ENCODE results near the gene ARID1B.

Gene ARID1B

GRCh38 chr6:157171801-157172200, 394.6 kb downstream of the ARID1B start:
- no peak for DNase-seq

DNA sequence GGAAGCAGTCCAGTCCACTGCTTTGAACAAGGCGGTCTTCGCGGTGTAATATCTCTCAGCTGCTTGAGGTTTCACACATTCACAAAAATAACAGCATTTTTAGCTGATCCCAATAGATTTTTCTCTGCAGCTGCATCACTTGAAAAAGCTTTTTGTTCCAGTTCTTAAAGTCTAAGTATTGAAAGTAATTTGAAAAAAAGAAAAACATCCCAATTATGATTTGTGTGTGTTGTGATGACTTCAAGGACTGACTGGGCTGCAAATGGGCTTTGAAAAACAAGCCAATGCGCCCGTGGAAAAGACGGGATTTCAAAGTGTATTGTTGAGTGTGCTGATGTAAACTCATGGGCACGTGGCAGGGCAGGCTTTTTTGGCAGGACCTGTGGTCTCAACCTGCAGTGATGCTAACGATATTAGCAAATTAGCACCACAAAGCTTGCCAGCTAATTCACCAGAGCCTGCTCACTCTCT, 395.1 kb downstream of the ARID1B start:
- DNase-seq, result no peak

DNA sequence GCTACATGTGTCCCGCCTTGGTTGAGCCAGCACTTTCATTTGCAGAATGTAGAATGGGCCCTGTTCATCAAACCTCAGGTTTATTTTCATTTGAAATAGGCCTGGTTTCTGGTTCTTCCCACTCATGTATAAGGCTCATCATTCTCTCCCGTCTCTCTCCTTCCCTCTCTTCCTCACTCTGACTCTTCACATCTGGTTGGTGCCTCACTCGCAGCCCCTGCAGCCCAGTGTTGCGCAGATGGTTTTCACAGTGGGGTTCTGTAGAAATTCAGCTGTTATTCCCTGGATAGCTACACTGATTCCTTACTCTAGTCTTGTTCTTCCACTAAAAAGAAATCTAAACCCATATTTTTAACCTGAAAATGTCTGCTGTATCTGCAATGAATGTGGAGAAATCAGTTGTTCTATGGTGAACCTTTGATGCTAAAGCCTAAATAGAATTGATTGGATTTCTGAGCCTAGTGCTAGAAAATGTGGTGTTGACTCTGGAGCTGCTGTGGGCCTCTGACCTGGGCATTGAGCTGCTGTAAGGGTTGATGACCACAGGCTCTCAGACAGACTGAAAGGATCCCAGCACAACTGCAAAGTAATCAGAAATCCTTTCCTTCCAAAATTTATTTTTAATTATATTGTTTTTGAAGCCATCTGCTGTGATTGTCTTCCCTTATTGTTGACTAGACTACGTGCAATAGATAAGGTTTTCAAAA, 395.8 kb downstream of the ARID1B start:
- no peak for DNase-seq

DNA sequence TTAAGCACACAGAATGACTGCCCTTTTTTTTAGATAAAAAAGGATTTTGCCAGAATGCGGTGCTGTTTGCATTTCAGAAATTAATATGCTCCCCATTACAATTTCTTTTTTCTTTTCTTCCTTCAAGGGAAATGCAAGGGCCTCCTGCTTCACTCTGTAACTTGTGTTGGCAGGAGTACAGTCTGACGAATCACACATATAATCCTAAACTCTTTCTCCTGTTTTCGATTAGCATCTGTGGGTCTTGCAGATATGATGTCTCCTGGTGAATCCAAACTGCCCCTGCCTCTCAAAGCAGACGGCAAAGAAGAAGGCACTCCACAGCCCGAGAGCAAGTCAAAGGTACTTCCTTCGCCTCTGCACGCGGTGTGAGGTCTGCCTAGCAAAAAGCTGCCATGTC, 396.6 kb downstream of the ARID1B start:
- DNase-seq, result no peak

DNA sequence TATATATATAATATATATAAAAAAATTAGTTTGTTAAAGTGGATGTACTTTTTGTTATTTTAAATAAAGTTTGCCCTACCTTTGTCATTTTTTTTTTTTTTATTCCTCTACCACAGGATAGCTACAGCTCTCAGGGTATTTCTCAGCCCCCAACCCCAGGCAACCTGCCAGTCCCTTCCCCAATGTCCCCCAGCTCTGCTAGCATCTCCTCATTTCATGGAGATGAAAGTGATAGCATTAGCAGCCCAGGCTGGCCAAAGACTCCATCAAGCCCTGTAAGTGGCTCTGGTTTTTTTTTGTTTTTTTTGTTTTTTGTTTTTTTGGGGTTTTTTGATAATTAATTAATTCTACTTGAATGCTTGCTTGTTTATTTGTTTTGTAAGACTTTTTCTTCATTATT, 397.6 kb downstream of the ARID1B start:
- no peak for DNase-seq

- no peak for DNase-seq
These were observed 400.7 kb downstream of the ARID1B start for GRCh38 chr6:157177731-157178336.

GRCh38 chr6:157181649-157182048, 404.5 kb downstream of the ARID1B start:
- no peak for DNase-seq

- no peak for DNase-seq
These were observed 405.5 kb downstream of the ARID1B start for GRCh38 chr6:157182503-157183264.

GRCh38 chr6:157184202-157185015, 407.2 kb downstream of the ARID1B start:
- DNase-seq, result no peak

DNA sequence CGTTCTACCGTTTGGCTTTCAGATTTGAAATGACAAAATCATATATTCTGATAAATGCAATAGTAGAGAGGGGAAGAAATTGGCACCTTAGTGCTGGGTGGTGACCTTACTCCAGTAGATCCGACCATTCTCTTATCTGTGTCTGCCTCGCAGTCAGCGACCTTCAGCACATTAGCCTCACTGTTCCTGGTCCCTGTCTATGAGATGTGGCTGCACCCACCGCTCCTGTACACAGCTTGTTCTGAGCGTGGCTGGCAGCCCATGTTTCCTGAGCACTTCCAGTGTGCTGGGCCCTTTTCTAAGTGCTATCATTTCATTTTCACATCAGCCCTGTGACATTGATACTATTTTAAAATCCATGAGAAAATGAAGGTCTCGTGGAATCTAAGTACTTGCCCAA, 408.0 kb downstream of the ARID1B start:
- no peak for DNase-seq

GRCh38 chr6:157185986-157186385, 408.8 kb downstream of the ARID1B start:
- DNase-seq, result no peak

GRCh38 chr6:157186785-157187181, 409.6 kb downstream of the ARID1B start:
- DNase-seq, result no peak

DNA sequence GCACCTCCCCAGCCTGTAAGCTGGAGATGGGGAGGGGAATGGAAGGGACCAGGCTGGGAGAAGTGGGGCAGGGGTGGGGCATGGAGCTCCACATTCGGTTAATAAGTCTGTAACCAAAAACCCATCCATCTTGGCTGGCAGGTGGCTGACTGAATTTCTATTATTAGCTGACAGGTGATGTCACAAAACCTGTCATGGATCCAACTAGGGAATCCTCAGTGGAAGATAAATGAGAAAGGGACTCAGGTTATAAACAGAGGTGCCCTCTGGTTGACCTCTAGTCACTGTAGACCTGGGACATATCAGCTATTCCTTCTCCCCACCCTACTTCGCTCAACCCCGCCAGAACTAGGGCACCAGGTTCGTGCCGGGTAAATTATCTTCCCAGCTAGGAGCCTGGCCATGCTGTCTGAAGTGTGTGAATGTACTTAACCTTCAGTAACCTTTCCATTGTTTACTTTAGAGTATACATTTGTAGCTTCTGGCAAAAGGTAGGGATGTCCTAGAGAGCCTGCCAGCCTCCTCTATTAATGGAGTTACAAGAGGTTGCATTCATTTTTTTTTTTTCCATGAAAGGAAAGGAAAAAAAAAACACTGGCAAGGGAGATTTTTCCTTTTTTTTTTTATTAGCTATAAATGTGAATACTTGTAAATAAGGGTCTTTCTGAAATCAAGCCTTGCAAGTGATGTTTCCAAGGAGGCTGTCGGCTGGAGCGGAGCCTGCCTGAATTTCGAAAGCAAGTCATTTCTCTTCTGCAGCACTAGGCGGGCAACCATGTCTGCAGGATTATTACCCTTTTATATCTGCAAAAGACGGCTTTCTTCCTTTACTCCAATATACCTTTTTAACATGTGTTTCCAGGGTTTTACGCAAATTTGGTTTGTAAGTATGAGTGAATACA, 410.3 kb downstream of the ARID1B start:
- DNase-seq, result peak; percentile 97

DNA sequence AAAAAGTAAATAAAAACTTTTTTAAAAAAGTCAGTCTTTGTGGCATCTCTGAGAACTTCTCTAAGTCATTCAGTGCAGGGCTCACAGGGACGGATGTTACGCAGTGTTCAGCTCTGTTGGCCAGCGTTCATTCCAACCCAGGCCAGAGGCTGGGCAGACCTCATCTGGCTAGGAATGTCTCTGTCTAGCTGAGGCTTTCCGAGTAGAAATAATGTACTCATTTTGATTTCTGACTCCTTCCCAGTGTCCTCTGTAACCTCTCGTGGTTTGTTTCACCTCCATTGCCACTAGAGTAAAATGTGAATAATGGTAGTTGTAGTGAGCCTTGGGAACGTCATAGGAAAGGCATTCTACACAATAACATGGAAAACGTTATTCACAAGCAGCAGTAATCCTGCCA, 411.0 kb downstream of the ARID1B start:
- no peak for DNase-seq

DNA sequence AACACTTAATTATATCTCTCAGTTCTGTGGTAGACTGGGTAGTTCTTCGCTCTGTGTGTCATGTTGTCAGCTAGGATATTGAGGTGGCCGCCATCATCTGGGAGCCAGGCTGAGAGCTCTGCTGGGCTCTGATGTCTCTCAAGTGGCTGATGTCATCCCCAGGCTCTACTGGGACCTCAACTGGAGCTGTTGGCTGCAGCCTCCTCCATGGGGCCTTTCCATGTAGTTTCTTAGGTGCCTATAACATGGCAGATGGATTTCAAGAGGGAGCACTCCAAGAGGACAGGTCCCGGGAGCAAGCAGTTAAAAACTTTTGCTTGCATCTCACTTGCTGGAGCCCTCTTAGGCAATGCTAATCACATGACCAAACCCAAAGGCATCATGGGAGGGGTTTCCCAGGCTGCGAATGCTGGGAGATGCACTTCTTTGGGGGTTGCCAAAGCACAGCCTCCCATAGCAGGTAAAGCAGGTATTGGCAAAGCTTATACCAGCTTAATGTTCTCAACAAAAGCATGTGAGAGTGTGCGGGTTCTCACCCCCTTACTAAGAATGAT, 416.3 kb downstream of the ARID1B start:
- DNase-seq, result no peak

- no peak for DNase-seq
These were observed 416.9 kb downstream of the ARID1B start for GRCh38 chr6:157194110-157194509.

DNA sequence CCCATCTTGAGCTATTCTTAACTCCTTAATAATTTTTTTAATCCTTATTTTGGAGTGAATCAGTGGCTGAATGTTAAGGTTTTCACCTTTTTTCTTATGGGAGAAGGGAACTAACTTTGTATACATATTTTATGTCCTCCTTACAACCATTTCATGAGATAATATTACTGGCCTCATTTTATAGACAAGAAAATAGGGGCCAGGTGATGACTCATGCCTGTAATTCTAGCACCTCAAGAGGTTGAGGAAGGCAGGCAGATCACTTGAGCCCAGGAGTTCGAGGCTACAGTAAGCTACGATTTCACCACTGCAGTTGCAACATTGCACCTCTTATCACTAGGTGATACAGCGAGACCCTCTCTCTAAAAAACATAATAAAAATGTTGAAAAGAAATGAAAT, 417.5 kb downstream of the ARID1B start:
- DNase-seq, result no peak

- DNase-seq, result no peak
These were observed 419.2 kb downstream of the ARID1B start for GRCh38 chr6:157196391-157196790.

DNA sequence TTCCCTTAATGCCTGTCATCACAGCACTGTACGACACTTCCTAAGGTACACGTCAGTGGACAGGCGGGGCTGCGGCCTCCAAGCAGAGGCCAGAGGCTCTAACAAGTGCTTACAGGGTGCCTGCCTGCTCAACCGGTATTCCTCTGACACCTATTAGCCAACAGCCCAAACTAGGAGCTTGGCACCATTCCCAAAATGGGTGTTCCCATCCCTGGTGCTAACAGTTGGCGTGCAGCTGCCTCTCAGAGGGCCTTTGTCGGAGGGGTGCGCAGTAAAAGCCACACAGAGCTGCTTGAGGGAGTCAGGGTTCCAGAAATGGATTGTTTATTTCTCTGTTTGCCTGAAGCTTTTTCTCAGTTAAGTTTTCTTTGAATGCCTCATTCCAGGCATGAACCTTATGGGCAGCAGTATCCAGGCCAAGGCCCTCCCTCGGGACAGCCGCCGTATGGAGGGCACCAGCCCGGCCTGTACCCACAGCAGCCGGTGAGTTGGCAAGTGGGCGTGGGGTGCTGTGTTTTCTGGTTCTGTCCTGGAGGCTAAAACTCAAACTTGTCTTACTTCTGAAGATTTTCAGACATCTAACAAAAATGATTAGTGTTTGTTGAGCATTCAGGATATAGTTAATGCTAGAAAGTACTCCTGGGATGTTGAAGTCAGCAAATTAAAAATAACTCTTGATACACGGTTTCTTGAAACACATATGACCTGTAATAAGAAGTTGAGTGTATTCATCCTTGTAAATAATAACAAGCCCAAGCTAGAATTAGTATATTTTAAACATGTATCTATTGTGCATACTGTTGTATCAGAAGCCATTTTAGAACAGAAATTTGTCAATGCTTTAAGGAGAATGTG, 421.5 kb downstream of the ARID1B start:
- DNase-seq, result peak; percentile 94

- DNase-seq, result no peak
These were observed 422.9 kb downstream of the ARID1B start for GRCh38 chr6:157200117-157200516.

- DNase-seq, result no peak
These were observed 423.4 kb downstream of the ARID1B start for GRCh38 chr6:157200611-157201010.

Data from NCI-H748 treated with DMSO at 0.1 percent for 48 hours (cell line).